ENCODE results near the gene C11orf87. TPM values are rescaled to one million over a fixed set of nuclear protein-coding genes. Genes with fewer than 3 reads are reported as not detected.

Gene C11orf87
- total and polyA plus RNA-seq, 2 of the 8 experiments (the other 6 are each of a cell fraction or from before 2014, with no cell fraction given) = 0.22 to 0.32 TPM

DNA sequence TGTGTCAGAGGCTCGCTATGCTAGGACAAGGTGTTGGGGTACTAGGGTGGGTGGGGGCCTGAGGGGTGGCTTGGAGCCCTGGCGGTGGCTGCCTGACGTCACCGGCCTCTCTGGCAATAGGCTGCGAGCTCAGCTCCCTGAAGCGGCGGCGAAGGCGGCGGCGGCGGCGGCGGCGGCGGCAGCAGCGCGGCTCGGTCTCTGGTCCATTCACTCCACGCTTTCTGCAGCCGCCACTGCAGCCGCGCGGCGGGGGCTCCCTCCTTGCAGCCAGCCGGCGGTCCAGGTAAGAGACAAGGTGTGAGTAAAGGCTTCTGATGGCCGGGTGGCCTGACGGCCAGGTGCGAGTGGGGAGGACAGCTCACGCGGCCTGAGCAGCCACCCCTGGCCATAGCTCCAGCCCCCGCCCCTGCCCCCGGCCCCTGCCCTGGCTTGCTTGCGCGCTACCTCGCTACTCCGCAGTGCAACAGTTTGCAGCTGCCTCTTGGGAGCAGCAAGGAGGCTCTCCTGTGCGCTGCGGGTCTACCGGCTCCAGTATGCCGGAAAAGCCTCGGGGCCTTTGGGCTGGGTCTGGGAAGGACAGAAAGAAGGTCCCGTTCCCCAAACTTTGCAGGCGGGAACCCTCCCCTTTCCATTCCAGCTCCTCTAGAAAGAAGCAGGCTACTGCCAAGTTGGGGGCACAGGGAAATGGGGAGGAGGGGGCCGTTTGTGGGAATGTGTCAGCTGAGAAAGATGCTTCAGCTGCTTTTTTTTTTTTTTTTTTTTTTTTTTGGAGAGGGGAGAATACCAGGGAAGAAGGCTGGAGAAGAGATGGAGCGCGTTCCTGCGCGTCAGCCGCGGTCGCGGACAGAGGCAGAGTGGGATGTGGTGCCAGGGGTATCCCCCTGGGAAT is at the start of gene C11orf87 (continued):
- TF ChIP-seq SIRT6 (IDR thresholded peaks at IDR 0.05; ENCODE audit: low read length) (no peak), BRCA1 (IDR thresholded peaks at IDR 0.05; ENCODE audit: low read depth, low read length) (no peak)

All from H1 (cell line).